CD4-positive, alpha-beta T cell treated with Interleukin-12 subunit alpha and Interleukin-12 subunit beta, for 1 hour (primary cell): ENCODE results near the gene DMKN.

Experiments
- DNase-seq: peaks from one replicate; pipeline ENCODE4 v3.0.0-alpha.2; 2020

The DMKN gene

GRCh38 chr19:35460608-35461007 is 52.8 kb downstream of the DMKN start:
- DNase-seq = no peak

GRCh38 chr19:35459414-35460082 is 53.9 kb downstream of the DMKN start:
- DNase-seq = no peak

- DNase-seq = no peak
Observed at GRCh38 chr19:35458731-35459391, 54.6 kb downstream of the DMKN start.

- no peak for DNase-seq
Observed at GRCh38 chr19:35458192-35458591, 55.3 kb downstream of the DMKN start.

- no peak for DNase-seq
Observed at GRCh38 chr19:35457173-35457572, 56.3 kb downstream of the DMKN start.

GRCh38 chr19:35455616-35456201 is 57.7 kb downstream of the DMKN start:
- no peak for DNase-seq

GRCh38 chr19:35454663-35455062 is 58.8 kb downstream of the DMKN start:
- DNase-seq = no peak

- DNase-seq = peak; percentile 41
Observed at GRCh38 chr19:35451338-35452096, 61.9 kb downstream of the DMKN start.

- no peak for DNase-seq
Observed at GRCh38 chr19:35449359-35450043, 63.9 kb downstream of the DMKN start.

- DNase-seq = no peak
Observed at GRCh38 chr19:35447606-35448469, 65.6 kb downstream of the DMKN start, which contains the start of gene FFAR2. Gene FFAR2, plus strand, starts transcription at chr19:35448257. Its CDS starts 1,458 bp downstream, at chr19:35449715.
